CD4-positive, CD25-positive, alpha-beta regulatory T cell (primary cell): ENCODE data around the gene FAF1. TPM values are rescaled to one million over a fixed set of nuclear protein-coding genes. Genes with fewer than 3 reads are reported as not detected.
A peak's percentile ranks its signal among the peaks of the same experiment; 100 is the strongest.

Source experiments
- ATAC-seq, 2 donors: fragments of 150-1000 bp; cut with Tn5 transposase; one replicate each; pipeline ENCODE4 v1.10.0; 2021; ENCODE audit warnings: low read depth in 2 of 2, moderate number of reproducible peaks in 2 of 2, moderate library complexity in 1 of 2
- DNase-seq, 3 donors: peaks; one replicate each; pipeline versions ENCODE4 v3.0.0 to v3.0.0-alpha.2; 2012 to 2022; ENCODE audit warnings: mixed read lengths in 1 of 3
- H3K27ac ChIP-seq: one replicate; pipeline ENCODE4 v1.7.0; 2013; ENCODE audit warnings: mild to moderate bottlenecking, low read length; ENCODE audit not compliant: insufficient read depth, poor library complexity, severe bottlenecking
- H3K27me3 ChIP-seq: one replicate; pipeline ENCODE4 v1.7.0; 2013; ENCODE audit warnings: low read length; ENCODE audit not compliant: control insufficient read depth, insufficient read depth
- H3K36me3 ChIP-seq: one replicate; pipeline ENCODE4 v1.7.0; 2013; ENCODE audit warnings: mild to moderate bottlenecking, low read length, moderate library complexity; ENCODE audit not compliant: control insufficient read depth, insufficient read depth
- H3K4me1 ChIP-seq: 2 replicates; pipeline ENCODE4 v1.7.0; 2013; ENCODE audit warnings: mild to moderate bottlenecking, low read length; ENCODE audit not compliant: insufficient read depth, control insufficient read depth, poor library complexity, severe bottlenecking
- H3K4me3 ChIP-seq: one replicate; pipeline ENCODE4 v1.7.0; 2013; ENCODE audit warnings: low read depth, mild to moderate bottlenecking, low read length, moderate library complexity
- H3K9me3 ChIP-seq, 2 experiments: 1 replicate in 1 of 2; 2 replicates in 1 of 2; pipeline ENCODE4 v1.7.0; 2013; ENCODE audit warnings: low read length in 2 of 2, mild to moderate bottlenecking in 1 of 2, moderate library complexity in 1 of 2; ENCODE audit not compliant: control insufficient read depth in 2 of 2
- H3K27ac Mint-ChIP-seq, 3 donors: one replicate each; pipeline ENCODE4 v1.8.0; 2020 to 2022; ENCODE audit warnings: mild to moderate bottlenecking in 3 of 3, mixed read lengths in 3 of 3, moderate library complexity in 2 of 3
- H3K27me3 Mint-ChIP-seq: one replicate; pipeline ENCODE4 v1.8.0; 2022; ENCODE audit warnings: mild to moderate bottlenecking, mixed read lengths
- H3K36me3 Mint-ChIP-seq: one replicate; pipeline ENCODE4 v1.8.0; 2020; ENCODE audit warnings: mixed read lengths
- H3K4me1 Mint-ChIP-seq, 4 donors: one replicate each; pipeline ENCODE4 v1.8.0; 2020 to 2022; ENCODE audit warnings: mixed read lengths in 4 of 4, mild to moderate bottlenecking in 1 of 4
- H3K4me3 Mint-ChIP-seq, 4 donors: one replicate each; pipeline ENCODE4 v1.8.0; 2020 to 2022; ENCODE audit warnings: mild to moderate bottlenecking in 4 of 4, mixed read lengths in 4 of 4, moderate library complexity in 3 of 4
- H3K9me3 Mint-ChIP-seq, 7 donors: one replicate each; pipeline ENCODE4 v1.8.0; 2020 to 2022; ENCODE audit warnings: mixed read lengths in 7 of 7, mild to moderate bottlenecking in 3 of 7, moderate library complexity in 2 of 7
- polyA plus RNA-seq, 4 donors: library from polyadenylated mRNA; unstranded; fragments of 300-500 nt; fragmentation: Illumina TruSeq; gene quantifications; one replicate each; pipeline ENCODE4 v1.2.3, GENCODE V29; 2021
- total RNA-seq: library from RNA; stranded (reverse); gene quantifications from one replicate; pipeline ENCODE4 v1.2.3, GENCODE V29; 2022

Gene FAF1
- total and polyA plus RNA-seq, 5 donors from 2014 or later: 28.9 to 58.2 (median 54.3) TPM

GRCh38 chr1:50474859-50475809 is 484.9 kb downstream of the FAF1 start:
- peaks cover 40% of the 10 kb centered on the region for H3K36me3 Mint-ChIP-seq
- Histone ChIP-seq H3K4me3 (no peak overlapping the region), H3K4me1 (no peaks in the 10 kb centered on the region), H3K27ac (no peak overlapping the region), H3K36me3 (peaks cover 24% of the 10 kb centered on the region), H3K27me3 (no peaks in the 10 kb centered on the region), H3K9me3 (no peaks in the 10 kb centered on the region)
- ATAC-seq (no peak), DNase-seq (no peak)
- no peak overlapping the region for H3K4me3 Mint-ChIP-seq
- H3K27ac Mint-ChIP-seq: no peak overlapping the region
- H3K9me3 Mint-ChIP-seq: no peaks in the 10 kb centered on the region
- H3K4me1 Mint-ChIP-seq: no peaks in the 10 kb centered on the region
- no peaks in the 10 kb centered on the region for H3K27me3 Mint-ChIP-seq

DNA sequence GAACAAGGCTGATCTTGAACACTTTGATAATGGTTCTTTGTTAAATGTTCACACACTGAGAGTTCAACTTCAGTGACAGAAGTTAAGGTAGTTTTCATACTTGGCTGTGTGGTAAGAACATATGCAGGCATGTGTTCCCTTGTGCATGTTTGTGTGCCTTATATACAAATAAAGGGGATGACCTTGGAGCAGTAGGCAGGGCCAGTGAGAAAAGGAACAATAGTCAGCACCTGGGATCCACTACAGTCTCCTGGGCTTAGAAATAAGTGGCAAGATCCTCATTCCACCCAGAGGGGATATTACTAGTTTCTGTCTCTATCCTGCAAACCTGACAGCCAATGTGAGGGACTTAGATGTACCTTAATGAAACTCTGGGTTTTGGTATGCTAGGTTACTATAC is 486.6 kb downstream of the FAF1 start:
- peaks cover 50% of the 10 kb centered on the region for H3K36me3 Mint-ChIP-seq
- no peaks in the 10 kb centered on the region for H3K27me3 Mint-ChIP-seq

DNA sequence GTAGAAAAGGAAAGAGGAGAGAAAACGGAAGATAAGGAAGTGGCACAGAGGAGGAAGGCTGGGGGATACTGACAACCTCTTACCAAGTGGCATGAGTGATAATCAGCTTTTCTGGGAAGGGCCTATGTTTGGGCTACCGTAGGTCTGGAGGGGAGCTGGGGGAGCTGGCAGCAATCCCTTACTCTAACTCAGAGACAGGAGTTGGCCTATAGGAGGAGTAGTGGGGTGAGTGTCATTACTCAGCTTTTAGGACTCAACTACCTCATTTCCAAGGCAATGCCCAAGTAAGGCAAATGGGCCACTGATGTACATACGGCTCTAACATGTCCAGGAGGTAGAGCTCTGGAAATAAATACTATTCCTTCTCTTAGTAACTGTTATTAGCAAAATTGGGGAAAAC is 488.1 kb downstream of the FAF1 start:
- no peaks in the 10 kb centered on the region for H3K4me1 Mint-ChIP-seq
- Histone ChIP-seq H3K9me3 (no peaks in the 10 kb centered on the region), H3K4me3 (no peak overlapping the region), H3K36me3 (peaks cover 24% of the 10 kb centered on the region), H3K27ac (no peak overlapping the region), H3K27me3 (no peaks in the 10 kb centered on the region), H3K4me1 (no peaks in the 10 kb centered on the region)
- no peak overlapping the region for H3K27ac Mint-ChIP-seq
- ATAC-seq (no peak), DNase-seq (no peak)
- no peaks in the 10 kb centered on the region for H3K27me3 Mint-ChIP-seq
- H3K4me3 Mint-ChIP-seq: no peak overlapping the region
- no peaks in the 10 kb centered on the region for H3K9me3 Mint-ChIP-seq
- peaks cover 51% of the 10 kb centered on the region for H3K36me3 Mint-ChIP-seq

More for the DNA sequence above, 486.6 kb downstream of the FAF1 start:
- H3K9me3 ChIP-seq: no peaks in the 10 kb centered on the region
- H3K27ac ChIP-seq: no peak overlapping the region
- no peaks in the 10 kb centered on the region for H3K4me1 Mint-ChIP-seq
- DNase-seq (no peak), ATAC-seq (no peak)
- no peaks in the 10 kb centered on the region for H3K4me1 ChIP-seq
- no peaks in the 10 kb centered on the region for H3K9me3 Mint-ChIP-seq
- no peak overlapping the region for H3K27ac Mint-ChIP-seq
- H3K4me3 ChIP-seq: no peak overlapping the region
- H3K4me3 Mint-ChIP-seq: no peak overlapping the region
- H3K36me3 ChIP-seq: peaks cover 24% of the 10 kb centered on the region
- H3K27me3 ChIP-seq: no peaks in the 10 kb centered on the region

DNA sequence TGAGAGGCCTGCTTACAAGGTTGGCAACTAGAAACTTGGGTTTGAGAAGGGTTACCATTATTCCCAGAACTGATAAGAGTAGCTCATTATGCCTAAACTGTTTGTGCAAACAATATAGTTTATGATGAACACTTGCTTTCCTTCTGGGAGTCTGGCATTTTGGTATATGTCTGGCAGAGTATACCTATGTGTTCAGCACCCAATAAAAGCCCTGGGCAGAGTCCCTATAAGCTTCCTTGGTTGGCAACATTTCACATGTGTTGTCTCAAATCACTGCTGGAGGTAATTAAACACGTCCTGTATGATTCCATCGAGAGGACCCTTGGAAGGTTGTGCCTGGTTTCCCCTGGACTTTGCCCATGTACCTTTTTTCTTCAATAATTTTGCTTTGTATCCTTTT is 497.1 kb downstream of the FAF1 start:
- H3K4me3 ChIP-seq: no peak overlapping the region
- peaks cover 6% of the 10 kb centered on the region for H3K36me3 ChIP-seq
- no peak for DNase-seq
- ATAC-seq: no peak
- Mint-ChIP-seq H3K27ac (no peak overlapping the region), H3K4me1 (peaks cover 0 to 4% (median 0%) of the 10 kb centered on the region in 4 donors), H3K4me3 (no peak overlapping the region), H3K9me3 (no peaks in the 10 kb centered on the region), H3K36me3 (peaks cover 18% of the 10 kb centered on the region), H3K27me3 (no peaks in the 10 kb centered on the region)
- H3K9me3 ChIP-seq: no peaks in the 10 kb centered on the region
- H3K4me1 ChIP-seq: no peaks in the 10 kb centered on the region
- no peak overlapping the region for H3K27ac ChIP-seq
- no peaks in the 10 kb centered on the region for H3K27me3 ChIP-seq

DNA sequence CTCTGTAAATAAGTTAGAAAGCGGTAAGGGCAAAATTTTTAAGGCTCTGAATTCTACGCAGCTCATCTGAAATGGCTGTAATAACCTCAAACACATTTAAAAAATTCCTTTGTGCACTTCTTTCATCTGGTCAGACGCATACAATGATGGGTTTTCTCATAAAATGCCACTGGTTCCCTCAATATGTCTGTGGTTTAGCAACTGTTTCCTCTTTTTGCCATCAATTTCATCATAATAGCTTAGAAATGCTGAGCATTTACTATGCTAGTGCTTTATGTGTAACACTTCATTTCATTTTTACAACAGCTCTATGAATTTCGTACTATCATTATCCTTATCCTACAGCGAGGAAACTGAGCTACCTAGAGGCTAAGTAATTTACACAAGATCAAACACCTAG is 501.6 kb downstream of the FAF1 start:
- no peak for DNase-seq
- Histone ChIP-seq H3K9me3 (no peaks in the 10 kb centered on the region), H3K27ac (no peak overlapping the region), H3K36me3 (peaks cover 3% of the 10 kb centered on the region), H3K4me1 (no peaks in the 10 kb centered on the region), H3K27me3 (no peaks in the 10 kb centered on the region), H3K4me3 (no peak overlapping the region)
- no peak overlapping the region for H3K4me3 Mint-ChIP-seq
- no peak overlapping the region for H3K27ac Mint-ChIP-seq
- no peaks in the 10 kb centered on the region for H3K9me3 Mint-ChIP-seq
- ATAC-seq: no peak
- no peaks in the 10 kb centered on the region for H3K27me3 Mint-ChIP-seq
- peaks cover 0 to 4% (median 2%) of the 10 kb centered on the region in 4 donors for H3K4me1 Mint-ChIP-seq
- H3K36me3 Mint-ChIP-seq: peaks cover 20% of the 10 kb centered on the region

DNA sequence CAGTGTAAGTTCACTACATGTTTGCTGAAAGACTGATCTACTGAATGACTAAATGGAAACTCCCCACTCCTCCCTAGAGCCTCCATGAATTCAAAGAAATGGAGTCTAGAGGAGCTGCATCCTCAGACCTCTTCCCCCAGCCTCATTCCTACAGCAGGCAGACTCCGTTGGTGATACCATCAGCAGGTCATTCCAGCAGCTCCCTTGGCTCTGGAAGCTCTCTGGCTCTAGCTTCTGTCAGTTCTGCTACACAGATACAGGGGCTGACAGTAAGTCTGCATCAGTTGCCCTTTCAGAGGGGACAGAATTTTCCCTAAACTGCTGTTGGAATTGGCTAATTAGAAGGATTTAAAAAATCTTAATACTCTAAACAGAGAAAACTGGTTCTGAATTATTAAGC is 505.2 kb downstream of the FAF1 start:
- H3K27me3 ChIP-seq: no peaks in the 10 kb centered on the region
- no peak overlapping the region for H3K27ac ChIP-seq
- no peaks in the 10 kb centered on the region for H3K9me3 ChIP-seq
- no peak overlapping the region for H3K27ac Mint-ChIP-seq
- H3K36me3 Mint-ChIP-seq: peaks cover 18% of the 10 kb centered on the region
- no peak overlapping the region for H3K4me3 ChIP-seq
- H3K4me3 Mint-ChIP-seq: no peak overlapping the region
- H3K4me1 ChIP-seq: no peaks in the 10 kb centered on the region
- no peaks in the 10 kb centered on the region for H3K9me3 Mint-ChIP-seq
- no peaks in the 10 kb centered on the region for H3K36me3 ChIP-seq
- ATAC-seq (no peak), DNase-seq (no peak)
- H3K4me1 Mint-ChIP-seq: peaks cover 4 to 15% (median 10%) of the 10 kb centered on the region in 4 donors
- peaks cover 4% of the 10 kb centered on the region for H3K27me3 Mint-ChIP-seq

DNA sequence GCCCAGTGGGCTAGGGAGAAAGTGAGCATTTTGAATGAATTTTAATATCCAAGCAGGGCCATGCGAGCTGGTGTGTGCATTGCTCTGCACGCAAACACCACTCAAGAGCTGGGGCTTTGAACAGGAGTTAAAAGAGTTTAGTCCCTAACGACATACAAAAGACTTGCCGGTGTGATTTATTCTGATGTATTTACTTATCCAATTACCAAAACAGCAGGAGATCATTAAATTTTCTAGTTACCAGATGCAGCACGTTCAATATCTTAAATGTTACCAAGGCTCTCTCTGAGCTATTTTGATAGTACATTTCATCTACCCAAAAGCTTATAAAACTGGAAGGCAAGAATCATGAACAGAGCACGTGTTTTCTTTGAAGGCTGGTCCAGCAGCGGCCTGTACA is 506.8 kb downstream of the FAF1 start:
- ATAC-seq: no peak
- Mint-ChIP-seq H3K27me3 (peaks cover 4% of the 10 kb centered on the region), H3K36me3 (peaks cover 18% of the 10 kb centered on the region)

DNA sequence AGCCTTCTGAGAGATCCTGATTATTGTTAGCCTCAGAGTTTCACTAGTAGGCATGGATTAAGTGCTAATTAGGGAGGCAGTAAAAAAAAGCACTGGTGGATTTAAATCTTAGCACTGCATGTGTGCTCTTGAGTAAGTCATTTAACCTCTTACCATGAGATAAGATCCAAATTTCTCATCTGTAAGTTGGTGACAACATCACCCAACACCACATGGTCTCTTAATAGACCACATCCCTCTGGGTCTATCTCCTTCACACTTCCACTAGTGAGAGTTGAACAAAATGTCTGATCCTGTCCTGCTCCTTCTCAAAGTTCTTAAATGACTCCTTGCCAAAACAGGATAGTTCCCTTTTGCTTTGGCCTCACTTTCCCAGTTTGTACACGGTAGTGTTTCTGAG is 507.4 kb downstream of the FAF1 start:
- no peak overlapping the region for H3K27ac Mint-ChIP-seq
- Histone ChIP-seq H3K36me3 (no peaks in the 10 kb centered on the region), H3K27ac (no peak overlapping the region), H3K4me1 (no peaks in the 10 kb centered on the region), H3K27me3 (no peaks in the 10 kb centered on the region), H3K4me3 (no peak overlapping the region), H3K9me3 (no peaks in the 10 kb centered on the region)
- DNase-seq: peak in 1 of 3 donors; percentile 8
- ATAC-seq: no peak
- H3K36me3 Mint-ChIP-seq: peaks cover 18% of the 10 kb centered on the region
- H3K4me3 Mint-ChIP-seq: no peak overlapping the region
- peaks cover 4% of the 10 kb centered on the region for H3K27me3 Mint-ChIP-seq
- H3K4me1 Mint-ChIP-seq: peaks cover 0 to 15% (median 10%) of the 10 kb centered on the region in 4 donors
- H3K9me3 Mint-ChIP-seq: no peaks in the 10 kb centered on the region

More for the DNA sequence above, 506.8 kb downstream of the FAF1 start:
- H3K36me3 ChIP-seq: no peaks in the 10 kb centered on the region
- H3K9me3 ChIP-seq: no peaks in the 10 kb centered on the region
- Mint-ChIP-seq H3K4me3 (no peak overlapping the region), H3K27ac (no peak overlapping the region), H3K9me3 (no peaks in the 10 kb centered on the region), H3K4me1 (peaks cover 0 to 15% (median 10%) of the 10 kb centered on the region in 4 donors)
- no peak overlapping the region for H3K4me3 ChIP-seq
- DNase-seq: no peak
- no peak overlapping the region for H3K27ac ChIP-seq
- no peaks in the 10 kb centered on the region for H3K27me3 ChIP-seq
- H3K4me1 ChIP-seq: no peaks in the 10 kb centered on the region
